Naive thymus-derived CD8-positive, alpha-beta T cell (primary cell): ENCODE measurements around the gene MRPL36. TPM values are rescaled to one million over a fixed set of nuclear protein-coding genes. Genes with fewer than 3 reads are reported as not detected.

Experiments
- ATAC-seq, 2 donors: fragments of 150-1000 bp; cut with Tn5 transposase in 1 of 2; sonication (Bioruptor Pico), chemical (Tn5 transposase) in 1 of 2; 1 replicate in 1 of 2; 2 replicates in 1 of 2; pipeline ENCODE4 v1.10.0; 2021; ENCODE audit warnings: mild to moderate bottlenecking in 2 of 2, moderate library complexity in 2 of 2
- POLR2A ChIA-PET: fragments of 350-600 bp; sonication (Branson Sonifier 250); formaldehyde crosslinking; loops from one replicate; lab custom pipeline; 2021; ENCODE audit warnings: antibody characterized with exemption; lab: Charles Lee
- DNase-seq, 10 donors: peaks; one replicate each; pipeline versions ENCODE4 v3.0.0 to v3.0.0-alpha.2; 2020 to 2022
- H3K27ac Mint-ChIP-seq, 10 donors: one replicate each; pipeline ENCODE4 v1.8.0; 2020 to 2022; ENCODE audit warnings: mild to moderate bottlenecking in 10 of 10, mixed read lengths in 10 of 10, moderate library complexity in 4 of 10, inconsistent platforms in 1 of 10
- H3K27me3 Mint-ChIP-seq, 5 donors: one replicate each; pipeline ENCODE4 v1.8.0; 2021 to 2022; ENCODE audit warnings: mixed read lengths in 5 of 5
- H3K36me3 Mint-ChIP-seq, 3 donors: one replicate each; pipeline ENCODE4 v1.8.0; 2020 to 2022; ENCODE audit warnings: mixed read lengths in 3 of 3, mild to moderate bottlenecking in 2 of 3, inconsistent platforms in 1 of 3
- H3K4me1 Mint-ChIP-seq, 4 donors: one replicate each; pipeline ENCODE4 v1.8.0; 2021 to 2022; ENCODE audit warnings: mixed read lengths in 4 of 4
- H3K4me3 Mint-ChIP-seq, 10 donors: one replicate each; pipeline ENCODE4 v1.8.0; 2020 to 2022; ENCODE audit warnings: mild to moderate bottlenecking in 10 of 10, mixed read lengths in 10 of 10, moderate library complexity in 6 of 10, inconsistent platforms in 1 of 10
- H3K9me3 Mint-ChIP-seq, 9 donors: one replicate each; pipeline ENCODE4 v1.8.0; 2020 to 2022; ENCODE audit warnings: mixed read lengths in 9 of 9, mild to moderate bottlenecking in 3 of 9, inconsistent platforms in 1 of 9, moderate library complexity in 1 of 9
- polyA plus RNA-seq, 3 donors: library from polyadenylated mRNA; unstranded; fragments of 300-500 nt; fragmentation: Illumina TruSeq; gene quantifications; one replicate each; pipeline ENCODE4 v1.2.3, GENCODE V29; 2021
- total RNA-seq, 8 experiments: library from RNA in 2 of 8; stranded (reverse) in 2 of 8; gene quantifications; one replicate each; pipeline ENCODE4 v1.2.3 and lab custom pipeline; 2021 to 2026

The MRPL36 gene
- total and polyA plus RNA-seq, 5 experiments from 2014 or later: 25.8 to 84.3 (median 61.6) TPM

DNA sequence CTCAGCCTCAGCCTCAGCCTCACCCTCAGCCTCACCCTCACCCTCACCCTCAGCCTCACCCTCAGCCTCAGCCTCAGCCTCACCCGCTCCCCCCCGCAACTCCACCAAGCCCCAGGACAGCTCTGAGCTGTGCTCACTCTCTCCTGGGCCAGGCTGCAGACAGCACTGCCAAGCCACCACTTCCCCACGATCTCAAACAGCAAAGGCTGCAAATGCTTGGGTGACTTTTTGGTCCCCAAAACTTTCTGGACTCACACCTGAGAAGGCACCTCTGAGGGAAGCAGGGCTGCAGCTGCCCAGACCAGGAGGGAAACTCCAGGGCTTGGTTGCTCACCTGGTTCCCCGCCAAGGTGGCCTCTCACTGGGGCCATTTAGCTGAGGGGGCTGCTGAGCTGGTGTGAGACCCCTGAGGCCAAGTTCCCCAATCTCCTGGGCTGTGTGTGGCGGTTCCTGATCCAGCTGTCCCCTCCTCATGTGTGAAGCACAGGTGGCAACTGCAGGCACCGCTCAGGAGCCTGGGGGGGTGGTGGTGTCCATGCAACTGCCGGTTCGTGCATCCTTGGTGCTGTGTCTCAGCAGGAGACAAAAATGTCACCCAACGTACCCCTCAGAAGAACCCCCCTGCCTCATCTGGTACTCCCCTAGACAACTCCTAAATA, 17.8 kb downstream of the MRPL36 start:
- Mint-ChIP-seq H3K9me3 (no peaks in the 10 kb centered on the region), H3K36me3 (no peaks in the 10 kb centered on the region), H3K4me1 (peaks cover 10 to 43% (median 29%) of the 10 kb centered on the region in 4 donors), H3K4me3 (no peak overlapping the region), H3K27me3 (peaks cover 0 to 4% (median 0%) of the 10 kb centered on the region in 5 donors), H3K27ac (peak overlapping the region in 2 of 10 donors; percentile 40 to 44)
- POLR2A ChIA-PET: interaction anchor here (1.4 kb wide), 1 partner anchor 11 kb away, joined by 6 read pairs; no protein-coding TSS in a partner anchor
- DNase-seq: peak in 1 of 10 donors; percentile 36
- no peak for ATAC-seq

DNA sequence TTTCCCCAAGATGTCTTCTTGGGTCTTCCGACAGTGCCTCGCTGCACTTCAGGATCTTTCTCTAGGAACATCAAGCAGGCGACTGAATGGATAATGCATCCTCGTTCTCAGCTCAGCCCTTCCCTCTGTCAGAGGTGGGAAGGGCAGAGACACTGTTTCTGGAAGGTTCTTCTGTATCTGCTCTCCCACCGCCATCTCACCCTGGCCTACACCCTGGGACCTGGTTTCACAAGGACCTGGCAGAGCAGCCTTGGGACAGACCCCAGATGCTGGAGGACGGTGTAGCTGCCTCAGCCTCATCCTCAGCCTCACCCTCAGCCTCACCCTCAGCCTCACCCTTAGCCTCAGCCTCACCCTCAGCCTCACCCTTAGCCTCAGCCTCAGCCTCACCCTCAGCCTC, 18.5 kb downstream of the MRPL36 start:
- Mint-ChIP-seq H3K27me3 (peaks cover 0 to 4% (median 0%) of the 10 kb centered on the region in 5 donors), H3K36me3 (no peaks in the 10 kb centered on the region), H3K27ac (peak overlapping the region in 2 of 10 donors; percentile 37 to 44), H3K9me3 (no peaks in the 10 kb centered on the region), H3K4me3 (no peak overlapping the region), H3K4me1 (peaks cover 10 to 37% (median 29%) of the 10 kb centered on the region in 4 donors)
- no peak for ATAC-seq
- no peak for DNase-seq
- POLR2A ChIA-PET: no interaction called here

DNA sequence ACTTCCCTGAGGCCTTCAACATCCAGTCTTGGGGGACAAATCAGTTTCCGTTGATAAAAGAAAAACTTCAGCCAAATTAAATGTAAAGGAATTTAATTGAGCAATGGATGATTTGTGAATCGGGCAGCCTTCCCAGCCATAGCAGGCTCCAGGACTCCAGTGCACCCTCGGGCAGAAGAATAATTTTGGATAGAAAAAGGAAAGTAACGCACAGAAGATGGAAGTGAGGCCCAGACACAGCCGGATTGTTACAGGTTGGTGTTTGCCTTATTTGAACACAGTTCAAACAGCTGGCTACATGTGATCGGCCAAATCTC, 19.1 kb downstream of the MRPL36 start:
- no peaks in the 10 kb centered on the region for H3K9me3 Mint-ChIP-seq
- H3K27me3 Mint-ChIP-seq: peaks cover 0 to 4% (median 0%) of the 10 kb centered on the region in 5 donors
- H3K27ac Mint-ChIP-seq: peak overlapping the region in 3 of 10 donors; percentile 27 to 62 (median 37)
- ATAC-seq (no peak), DNase-seq (no peak)
- POLR2A ChIA-PET: no interaction called here
- H3K36me3 Mint-ChIP-seq: no peaks in the 10 kb centered on the region
- H3K4me3 Mint-ChIP-seq: no peak overlapping the region
- peaks cover 10 to 33% (median 25%) of the 10 kb centered on the region in 4 donors for H3K4me1 Mint-ChIP-seq

DNA sequence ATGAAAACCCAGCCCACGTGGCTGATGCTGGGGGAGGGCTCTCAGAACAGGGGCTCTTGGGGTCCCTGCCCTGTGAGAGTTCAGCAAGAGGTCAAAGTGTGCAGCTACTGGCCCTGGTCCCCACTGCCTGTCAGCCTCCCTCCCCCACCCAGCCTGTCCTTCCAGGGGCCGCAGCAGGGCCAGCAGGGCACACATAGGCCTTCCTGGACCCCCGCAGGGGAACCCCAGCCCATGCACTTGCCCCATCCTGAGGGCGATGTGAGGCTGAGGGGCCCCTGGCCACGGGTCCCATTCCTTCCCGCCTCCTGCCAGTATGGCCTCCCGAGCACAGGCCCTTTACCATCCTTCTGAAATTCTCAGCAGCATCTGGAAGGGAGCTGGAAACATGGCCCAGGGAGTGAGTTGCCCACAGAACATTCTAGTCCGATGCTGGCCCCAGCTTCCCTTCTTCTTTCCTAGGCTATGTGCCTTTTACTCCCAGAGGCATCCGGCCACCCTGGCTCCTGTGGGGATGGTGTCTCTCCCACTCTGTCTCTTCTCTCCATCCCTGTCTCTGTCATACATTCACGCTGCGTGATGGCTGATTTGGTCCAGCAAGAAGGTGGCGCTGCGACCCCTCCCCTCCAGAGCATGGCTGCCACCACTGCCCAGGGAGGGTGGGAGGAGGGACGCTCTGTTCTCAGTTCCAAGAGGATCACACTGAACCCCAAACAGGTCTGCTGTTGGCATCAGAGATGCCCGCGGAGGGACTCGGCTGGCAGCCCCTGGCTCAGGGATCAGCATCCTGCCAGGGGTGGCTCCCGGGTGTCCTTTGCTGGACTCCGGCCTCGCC, 19.6 kb downstream of the MRPL36 start:
- DNase-seq (no peak), ATAC-seq (no peak)
- Mint-ChIP-seq H3K27ac (peak overlapping the region in 1 of 10 donors; percentile 62), H3K4me1 (peaks cover 10 to 27% (median 21%) of the 10 kb centered on the region in 4 donors), H3K36me3 (no peaks in the 10 kb centered on the region), H3K9me3 (no peaks in the 10 kb centered on the region), H3K27me3 (peaks cover 0 to 4% (median 0%) of the 10 kb centered on the region in 5 donors), H3K4me3 (no peak overlapping the region)
- POLR2A ChIA-PET: no interaction called here

DNA sequence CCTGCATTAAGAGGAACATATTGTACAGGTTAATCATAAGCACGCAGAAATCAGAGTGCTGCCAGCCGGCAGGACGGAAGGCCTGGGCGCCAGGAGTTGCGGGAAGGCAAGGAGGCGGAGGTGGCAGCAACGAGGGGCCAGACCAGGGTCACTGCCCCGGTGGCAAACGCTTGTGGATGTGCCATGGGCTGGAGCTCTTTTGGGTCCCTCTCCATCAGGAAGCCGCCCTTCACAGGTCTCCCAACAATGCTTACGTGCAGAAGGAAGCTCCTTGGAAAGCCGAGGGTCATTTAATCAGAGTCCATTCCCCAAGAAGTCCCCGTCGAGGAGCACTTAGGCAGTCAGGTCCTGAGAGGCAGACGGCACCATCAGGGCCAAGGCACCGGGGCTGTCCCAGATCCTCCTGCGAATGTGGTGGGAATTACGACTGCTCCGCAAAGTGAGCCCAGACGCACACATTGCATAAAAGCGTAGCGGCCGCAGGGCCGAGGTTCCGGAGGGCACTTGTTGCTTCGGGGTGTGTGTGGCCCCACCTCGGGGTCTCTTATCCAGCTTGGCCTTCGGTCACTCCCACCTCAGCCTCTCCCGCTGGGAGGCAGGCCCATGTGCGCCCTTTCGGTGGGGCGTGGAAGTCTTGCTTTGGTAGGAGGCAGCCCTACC, 20.5 kb downstream of the MRPL36 start:
- Mint-ChIP-seq H3K27me3 (peaks cover 0 to 2% (median 0%) of the 10 kb centered on the region in 5 donors), H3K9me3 (no peaks in the 10 kb centered on the region), H3K36me3 (no peaks in the 10 kb centered on the region), H3K27ac (no peak overlapping the region), H3K4me3 (no peak overlapping the region), H3K4me1 (peaks cover 5 to 19% (median 13%) of the 10 kb centered on the region in 4 donors)
- ATAC-seq (no peak), DNase-seq (no peak)
- POLR2A ChIA-PET: no interaction called here

DNA sequence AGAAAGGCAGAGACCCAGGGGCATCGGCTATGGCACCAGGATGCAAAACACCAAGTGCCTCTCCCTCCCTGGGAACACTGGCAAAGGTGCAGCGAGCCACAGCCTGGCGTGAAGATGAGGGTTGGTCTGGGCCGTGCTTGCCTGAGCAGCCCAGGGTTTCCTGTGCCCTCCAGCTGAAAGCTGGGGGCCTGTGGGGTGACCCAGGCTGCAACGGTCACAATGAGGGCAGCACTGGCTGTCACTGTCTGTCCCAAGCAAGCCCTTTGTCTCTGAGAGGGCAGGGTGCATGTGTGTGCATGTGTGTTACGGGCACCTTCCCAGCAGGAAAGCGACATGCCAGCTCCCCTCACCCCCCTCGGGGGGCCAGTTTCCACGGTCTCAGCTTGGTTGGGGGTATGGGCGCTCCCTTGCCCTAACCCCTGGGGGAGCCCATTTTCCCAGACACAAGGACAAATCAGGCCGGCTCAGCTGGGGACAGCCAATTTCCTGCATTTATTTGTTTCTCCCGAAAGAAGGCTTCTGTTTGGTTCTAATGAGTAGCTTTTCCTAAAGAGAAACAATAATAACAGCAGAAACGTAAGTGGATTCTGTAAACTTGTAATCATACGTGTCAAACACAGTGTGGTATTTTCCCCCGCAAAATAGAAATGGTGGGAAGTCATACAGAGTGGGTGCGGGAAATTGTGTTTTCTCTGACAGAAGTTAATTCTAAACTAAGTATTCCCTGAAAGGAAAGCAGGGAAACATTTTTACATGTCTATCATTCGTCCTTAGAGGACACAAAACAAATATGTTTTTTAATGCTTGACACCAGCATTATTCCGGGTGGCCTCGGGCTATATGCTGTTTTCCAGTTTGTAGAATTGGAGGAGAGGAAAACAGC, 21.3 kb downstream of the MRPL36 start:
- ATAC-seq: no peak
- DNase-seq: no peak
- Mint-ChIP-seq H3K4me3 (no peak overlapping the region), H3K27me3 (peaks cover 0 to 2% (median 0%) of the 10 kb centered on the region in 5 donors), H3K36me3 (no peaks in the 10 kb centered on the region), H3K27ac (no peak overlapping the region), H3K4me1 (peaks cover 5 to 12% (median 10%) of the 10 kb centered on the region in 4 donors), H3K9me3 (no peaks in the 10 kb centered on the region)
- POLR2A ChIA-PET: no interaction called here

DNA sequence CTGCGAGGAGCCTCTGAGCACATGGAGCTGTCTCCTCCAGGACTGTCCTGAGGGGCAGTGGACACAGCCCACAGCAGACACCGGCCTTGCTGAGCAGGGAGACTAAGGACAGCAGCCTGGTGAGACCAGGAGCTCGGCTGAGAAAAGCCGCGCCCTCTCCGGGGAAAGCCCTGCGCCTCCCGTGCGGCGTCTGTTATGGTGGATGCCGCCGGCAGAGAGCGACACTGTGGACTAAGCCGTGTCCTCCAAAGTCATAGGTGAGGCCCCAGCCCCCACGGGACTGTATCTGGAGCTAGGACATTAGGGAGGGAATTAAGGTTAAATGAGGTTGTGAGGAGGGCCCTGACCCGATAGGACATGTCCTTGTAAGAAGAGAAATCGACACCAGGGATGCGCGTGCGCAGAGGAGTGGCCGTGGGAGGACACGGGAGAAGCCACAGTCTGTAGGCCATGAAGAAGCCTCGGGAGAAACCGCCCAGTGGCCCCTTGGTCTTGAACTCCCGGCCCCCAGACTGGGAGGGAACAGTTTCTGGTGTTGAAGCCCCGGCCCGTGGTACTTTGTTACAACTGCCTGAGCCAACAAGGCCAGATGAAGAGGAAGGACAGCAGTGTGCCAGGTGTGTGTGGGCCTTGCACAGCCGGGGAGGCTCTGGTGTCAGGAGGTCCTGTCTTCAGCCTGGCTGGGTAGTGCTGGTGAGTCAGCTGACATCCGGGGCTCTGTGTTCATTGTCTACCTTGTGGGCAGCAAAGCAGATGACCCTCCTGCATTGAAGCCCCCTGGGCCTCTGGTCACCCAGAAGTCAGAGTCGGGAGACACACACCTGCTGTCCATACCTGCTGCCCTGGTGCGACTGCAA, 22.1 kb downstream of the MRPL36 start:
- Mint-ChIP-seq H3K4me1 (peaks cover 0 to 8% (median 4%) of the 10 kb centered on the region in 4 donors), H3K36me3 (no peaks in the 10 kb centered on the region), H3K27me3 (peaks cover 0 to 2% (median 0%) of the 10 kb centered on the region in 5 donors), H3K9me3 (no peaks in the 10 kb centered on the region), H3K27ac (no peak overlapping the region), H3K4me3 (no peak overlapping the region)
- POLR2A ChIA-PET: no interaction called here
- no peak for DNase-seq
- ATAC-seq: no peak

DNA sequence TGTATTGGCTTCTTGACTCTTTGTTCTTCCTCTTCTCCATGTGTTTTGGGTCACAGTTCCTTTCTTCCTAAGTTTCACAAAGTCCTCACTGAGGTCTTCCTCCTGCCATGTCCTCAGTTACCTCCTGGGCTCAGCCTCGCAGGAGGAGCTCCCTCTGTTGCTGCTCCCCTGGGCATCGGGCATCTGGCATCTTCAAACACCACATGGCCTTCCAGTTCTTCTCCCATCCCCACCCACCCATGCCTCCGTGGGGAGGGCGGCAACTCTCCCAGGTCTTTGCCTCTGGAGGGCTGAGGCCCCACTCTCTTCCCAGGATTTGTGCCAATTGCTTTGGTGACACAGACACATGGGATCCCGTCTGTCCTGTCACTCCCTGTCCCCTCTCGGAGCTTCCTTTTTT, 22.8 kb downstream of the MRPL36 start:
- Mint-ChIP-seq H3K9me3 (no peaks in the 10 kb centered on the region), H3K4me3 (no peak overlapping the region), H3K4me1 (peaks cover 0 to 9% (median 2%) of the 10 kb centered on the region in 4 donors), H3K36me3 (no peaks in the 10 kb centered on the region), H3K27me3 (peaks cover 0 to 2% (median 0%) of the 10 kb centered on the region in 5 donors), H3K27ac (peak overlapping the region in 1 of 10 donors; percentile 76)
- ATAC-seq (no peak), DNase-seq (no peak)
- POLR2A ChIA-PET: no interaction called here

DNA sequence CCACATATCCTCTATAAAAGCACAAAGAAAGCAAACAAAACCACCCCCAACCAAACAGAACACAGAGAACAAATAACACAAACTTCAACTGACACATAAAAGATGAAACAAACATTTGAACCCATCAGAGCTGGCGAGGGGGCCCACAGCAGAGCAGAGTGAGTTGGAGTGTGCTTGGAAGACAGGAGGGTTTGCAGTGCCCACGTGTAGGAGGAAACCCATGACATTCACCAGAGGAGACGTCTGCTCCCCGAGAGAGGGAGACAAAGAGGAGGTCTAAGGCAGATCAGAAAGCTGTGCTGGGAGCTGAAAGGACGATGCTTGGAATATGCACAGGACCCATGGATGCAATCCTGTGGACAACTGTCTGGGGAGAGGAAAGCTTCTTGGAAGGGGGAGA, 27.0 kb downstream of the MRPL36 start:
- Mint-ChIP-seq H3K27ac (peak overlapping the region in 2 of 10 donors; percentile 13 to 23), H3K9me3 (no peaks in the 10 kb centered on the region), H3K36me3 (peaks cover 0 to 2% (median 0%) of the 10 kb centered on the region in 3 donors), H3K27me3 (peaks cover 0 to 3% (median 0%) of the 10 kb centered on the region in 5 donors), H3K4me1 (peaks cover 0 to 9% (median 2%) of the 10 kb centered on the region in 4 donors), H3K4me3 (no peak overlapping the region)
- ATAC-seq: peak; percentile 48 to 79
- POLR2A ChIA-PET: interaction anchor here (0.8 to 1.4 kb wide), 3 partner anchors 20 to 48 kb away, joined by 3 to 6 read pairs (median 3); no protein-coding TSS in a partner anchor
- DNase-seq: peak in 4 of 10 donors; percentile 12 to 37 (median 35)

DNA sequence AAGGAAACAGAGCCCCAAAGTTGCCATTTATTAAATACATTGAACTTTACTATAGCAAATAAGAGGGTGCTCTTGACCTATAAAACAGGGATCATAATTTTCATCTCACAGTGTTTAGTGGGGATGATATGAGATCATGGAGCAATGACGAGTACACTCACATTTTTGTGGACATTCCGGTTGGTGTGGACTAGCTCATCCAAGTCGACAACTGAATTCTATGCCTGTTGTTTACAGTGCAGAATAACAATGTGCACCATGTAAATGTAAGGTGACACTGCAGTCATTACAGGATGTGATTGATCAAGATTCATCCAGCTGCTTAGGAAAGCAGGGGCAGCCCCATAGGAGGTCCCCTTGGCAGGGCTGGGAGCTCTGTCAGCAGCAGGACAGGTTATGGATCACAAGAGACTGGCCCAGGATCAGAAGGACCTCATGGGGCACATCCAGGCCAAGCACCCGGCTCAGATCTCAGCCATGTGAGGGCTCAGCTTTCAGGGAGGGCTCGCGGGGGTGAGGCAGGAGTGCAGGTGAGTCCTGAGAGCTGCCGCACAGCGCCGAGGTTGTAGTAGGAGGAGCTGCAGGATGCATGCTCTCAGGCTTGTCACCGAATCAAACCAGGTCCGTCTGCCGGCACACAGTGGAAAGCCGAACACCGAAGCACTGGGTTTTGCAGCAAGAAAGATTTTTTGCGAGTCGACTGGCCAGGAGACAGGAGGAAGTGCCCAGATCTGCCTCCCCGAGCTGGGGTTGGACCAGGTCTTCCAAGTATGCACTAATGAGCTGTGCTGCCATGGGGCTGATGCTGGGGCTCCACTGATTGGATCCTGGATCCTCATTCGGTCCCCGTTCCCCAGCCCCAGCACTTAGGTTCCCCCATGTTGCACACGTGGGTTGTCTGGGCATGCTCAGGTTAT, 28.2 kb downstream of the MRPL36 start:
- no peak overlapping the region for H3K27ac Mint-ChIP-seq
- peaks cover 0 to 2% (median 0%) of the 10 kb centered on the region in 3 donors for H3K36me3 Mint-ChIP-seq
- DNase-seq (no peak), ATAC-seq (no peak)
- H3K27me3 Mint-ChIP-seq: peaks cover 0 to 3% (median 0%) of the 10 kb centered on the region in 5 donors
- POLR2A ChIA-PET: interaction anchor here (0.9 to 1.4 kb wide), 2 partner anchors 21 to 31 kb away, joined by 3 read pairs; no protein-coding TSS in a partner anchor
- peaks cover 0 to 9% (median 2%) of the 10 kb centered on the region in 4 donors for H3K4me1 Mint-ChIP-seq
- no peaks in the 10 kb centered on the region for H3K9me3 Mint-ChIP-seq
- H3K4me3 Mint-ChIP-seq: no peak overlapping the region
